GM19468 (cell line): ENCODE results near the gene ITGAV.

Experiments used
- ATAC-seq: cut with Tn5 transposase; IDR thresholded peaks from one replicate; pipeline ENCODE4 v1.9.1; 2021; ENCODE audit warnings: mild to moderate bottlenecking, moderate library complexity, moderate number of reproducible peaks; ENCODE audit not compliant: unreplicated experiment; ENCODE audit errors: extremely low read depth

ITGAV gene

GRCh38 chr2:186648130-186648529, 58.3 kb downstream of the ITGAV start:
- no peak for ATAC-seq

- ATAC-seq = no peak
Observed at GRCh38 chr2:186653511-186653910, 63.7 kb downstream of the ITGAV start.

GRCh38 chr2:186659383-186659782, 69.5 kb downstream of the ITGAV start:
- ATAC-seq = no peak

GRCh38 chr2:186664385-186665043, 74.7 kb downstream of the ITGAV start:
- no peak for ATAC-seq

GRCh38 chr2:186669146-186669545, 79.3 kb downstream of the ITGAV start:
- no peak for ATAC-seq

- ATAC-seq = no peak
Observed at GRCh38 chr2:186670831-186671230, 81.0 kb downstream of the ITGAV start.

GRCh38 chr2:186675380-186675779, 85.5 kb downstream of the ITGAV start:
- ATAC-seq = no peak

GRCh38 chr2:186683341-186683740, 93.5 kb downstream of the ITGAV start:
- ATAC-seq = no peak

- no peak for ATAC-seq
Observed at GRCh38 chr2:186687807-186688211, 98.0 kb downstream of the ITGAV start.

GRCh38 chr2:186688813-186689212, 99.0 kb downstream of the ITGAV start:
- ATAC-seq = no peak

- ATAC-seq = no peak
Observed at GRCh38 chr2:186690786-186691185, 100.9 kb downstream of the ITGAV start.

GRCh38 chr2:186691231-186691630, 101.4 kb downstream of the ITGAV start:
- ATAC-seq = no peak

GRCh38 chr2:186691900-186692299, 102.0 kb downstream of the ITGAV start:
- no peak for ATAC-seq

- ATAC-seq = no peak
Observed at GRCh38 chr2:186693446-186693832, 103.6 kb downstream of the ITGAV start.

GRCh38 chr2:186695081-186695756, 105.4 kb downstream of the ITGAV start:
- ATAC-seq = no peak

- ATAC-seq = no peak
Observed at GRCh38 chr2:186696290-186696689, 106.4 kb downstream of the ITGAV start.

- ATAC-seq = no peak
Observed at GRCh38 chr2:186696804-186697203, 106.9 kb downstream of the ITGAV start.

GRCh38 chr2:186697536-186697935, 107.7 kb downstream of the ITGAV start:
- no peak for ATAC-seq

- no peak for ATAC-seq
Observed at GRCh38 chr2:186699742-186700141, 109.9 kb downstream of the ITGAV start.

GRCh38 chr2:186702006-186702405, 112.2 kb downstream of the ITGAV start:
- no peak for ATAC-seq

GRCh38 chr2:186702501-186702900, 112.6 kb downstream of the ITGAV start:
- no peak for ATAC-seq

GRCh38 chr2:186704897-186705296, 115.0 kb downstream of the ITGAV start:
- ATAC-seq = no peak
